ENCODE data around the gene LMF1.

Gene LMF1

GRCh38 chr16:918068-918467 is 52.7 kb downstream of the LMF1 start:
- Histone ChIP-seq H3K4me3 (ENCODE audit: severe bottlenecking) (no peak overlapping the region), H3K4me1 (ENCODE audit: insufficient read depth, poor library complexity, severe bottlenecking) (no peaks in the 10 kb centered on the region), H3K27ac (ENCODE audit: poor library complexity, severe bottlenecking) (no peak overlapping the region), H3K27me3 (ENCODE audit: insufficient read depth, poor library complexity, severe bottlenecking) (no peaks in the 10 kb centered on the region), H3K36me3 (ENCODE audit: low read depth) (no peaks in the 10 kb centered on the region), H3K9me3 (ENCODE audit: severe bottlenecking) (no peaks in the 10 kb centered on the region)
- ATAC-seq (ENCODE audit: low read depth) (no peak), DNase-seq (ENCODE audit: low spot score) (no peak)
- TF ChIP-seq CTCF (IDR thresholded peaks at IDR 0.05; ENCODE audit: poor library complexity, severe bottlenecking), result no peak

DNA sequence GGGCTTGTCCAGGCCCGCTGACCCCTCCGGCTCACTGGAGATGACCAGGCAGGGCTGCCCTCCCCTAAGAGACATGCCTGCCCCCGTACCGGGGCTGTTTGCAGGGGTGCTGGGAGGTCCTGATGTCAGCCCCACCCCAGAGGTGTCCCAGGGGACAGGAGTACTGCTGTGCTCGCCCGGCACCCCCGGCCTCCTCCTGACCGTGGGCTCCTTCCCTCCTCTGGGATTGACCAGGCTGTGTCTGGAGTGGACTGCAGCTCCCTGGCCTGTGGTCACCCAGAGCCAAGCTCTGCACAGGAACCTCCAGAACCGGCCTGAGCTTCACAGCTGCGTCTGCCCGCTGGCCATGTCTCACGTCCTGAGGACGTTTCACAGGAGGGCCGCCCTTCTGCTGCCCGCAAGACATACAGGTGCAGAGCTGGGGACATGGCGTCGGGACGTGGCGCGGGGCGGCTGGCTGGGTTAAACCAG is 53.2 kb downstream of the LMF1 start:
- H3K27ac ChIP-seq (ENCODE audit: poor library complexity, severe bottlenecking), result no peak overlapping the region
- no peak overlapping the region for H3K4me3 ChIP-seq (ENCODE audit: severe bottlenecking)
- no peaks in the 10 kb centered on the region for H3K9me3 ChIP-seq (ENCODE audit: severe bottlenecking)
- H3K36me3 ChIP-seq (ENCODE audit: low read depth), result no peaks in the 10 kb centered on the region
- no peaks in the 10 kb centered on the region for H3K4me1 ChIP-seq (ENCODE audit: insufficient read depth, poor library complexity, severe bottlenecking)
- no peak for TF ChIP-seq CTCF (IDR thresholded peaks at IDR 0.05; ENCODE audit: poor library complexity, severe bottlenecking)
- no peak for DNase-seq (ENCODE audit: low spot score)
- no peak for ATAC-seq (ENCODE audit: low read depth)
- H3K27me3 ChIP-seq (ENCODE audit: insufficient read depth, poor library complexity, severe bottlenecking), result no peaks in the 10 kb centered on the region

DNA sequence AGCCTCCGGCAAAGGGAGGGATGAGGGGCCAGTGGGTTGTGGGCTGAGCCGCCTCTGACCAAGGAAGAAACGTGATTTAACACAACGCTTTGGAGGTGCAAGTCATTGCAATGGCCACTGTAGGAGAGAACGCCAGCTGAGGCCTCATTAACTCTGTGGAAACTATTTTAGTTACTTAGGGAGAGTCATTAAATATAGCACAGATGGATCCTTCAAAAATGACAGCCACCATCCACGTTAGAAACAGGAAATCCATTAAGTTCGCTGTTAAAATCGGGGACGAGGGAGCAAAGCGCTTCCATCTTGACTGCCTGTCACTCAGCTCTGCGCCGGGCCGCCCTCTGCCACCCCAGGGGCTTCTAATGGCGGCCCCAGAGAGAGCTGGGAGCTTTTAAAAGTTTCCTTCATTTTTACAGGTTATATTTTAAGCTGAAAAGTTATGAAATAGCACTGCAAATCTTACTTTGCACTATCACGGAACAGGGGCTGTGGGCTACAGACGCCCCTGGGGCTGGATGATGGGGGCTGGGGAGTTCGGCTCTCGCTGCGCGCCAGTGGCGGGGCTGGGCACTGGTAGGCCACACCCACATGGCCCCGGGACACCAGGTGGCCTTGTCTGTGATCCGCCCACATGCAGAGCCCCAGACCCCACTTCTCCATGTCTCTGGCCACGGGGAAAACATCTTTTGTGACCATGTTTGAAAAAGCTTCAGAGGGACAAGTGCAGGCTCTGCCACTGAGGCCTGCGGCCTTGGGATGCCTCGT is 54.6 kb downstream of the LMF1 start:
- no peak for DNase-seq (ENCODE audit: low spot score)
- no peak for TF ChIP-seq CTCF (IDR thresholded peaks at IDR 0.05; ENCODE audit: poor library complexity, severe bottlenecking)
- ATAC-seq (ENCODE audit: low read depth), result no peak
- no peaks in the 10 kb centered on the region for H3K27me3 ChIP-seq (ENCODE audit: insufficient read depth, poor library complexity, severe bottlenecking)
- H3K36me3 ChIP-seq (ENCODE audit: low read depth), result no peaks in the 10 kb centered on the region
- no peak overlapping the region for H3K4me3 ChIP-seq (ENCODE audit: severe bottlenecking)
- no peaks in the 10 kb centered on the region for H3K4me1 ChIP-seq (ENCODE audit: insufficient read depth, poor library complexity, severe bottlenecking)
- no peaks in the 10 kb centered on the region for H3K9me3 ChIP-seq (ENCODE audit: severe bottlenecking)
- no peak overlapping the region for H3K27ac ChIP-seq (ENCODE audit: poor library complexity, severe bottlenecking)

DNA sequence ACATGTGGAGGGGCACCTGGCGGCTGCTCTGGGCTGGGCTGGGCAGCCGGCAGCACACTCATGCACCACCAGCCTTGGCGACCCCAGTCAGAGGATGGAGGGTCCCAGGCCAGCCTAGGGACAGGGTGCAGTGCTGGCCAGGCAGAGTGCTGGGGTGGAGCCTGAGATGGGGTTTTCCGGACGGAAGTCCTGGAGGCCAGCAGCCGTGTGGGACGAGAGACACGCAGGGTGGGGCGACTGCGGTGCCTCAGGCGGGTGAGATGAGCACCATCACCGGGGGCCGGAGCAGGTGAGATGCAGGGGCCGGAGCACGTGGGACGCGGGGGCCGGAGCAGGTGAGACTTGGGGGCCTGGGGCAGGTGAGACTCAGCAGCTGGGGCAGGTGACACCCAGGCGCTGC is 55.2 kb downstream of the LMF1 start:
- TF ChIP-seq CTCF (IDR thresholded peaks at IDR 0.05; ENCODE audit: poor library complexity, severe bottlenecking), result no peak
- DNase-seq (ENCODE audit: low spot score), result peak; percentile 62
- Histone ChIP-seq H3K27me3 (ENCODE audit: insufficient read depth, poor library complexity, severe bottlenecking) (no peaks in the 10 kb centered on the region), H3K4me3 (ENCODE audit: severe bottlenecking) (no peak overlapping the region), H3K36me3 (ENCODE audit: low read depth) (no peaks in the 10 kb centered on the region), H3K4me1 (ENCODE audit: insufficient read depth, poor library complexity, severe bottlenecking) (no peaks in the 10 kb centered on the region), H3K27ac (ENCODE audit: poor library complexity, severe bottlenecking) (no peak overlapping the region), H3K9me3 (ENCODE audit: severe bottlenecking) (no peaks in the 10 kb centered on the region)
- no peak for ATAC-seq (ENCODE audit: low read depth)

DNA sequence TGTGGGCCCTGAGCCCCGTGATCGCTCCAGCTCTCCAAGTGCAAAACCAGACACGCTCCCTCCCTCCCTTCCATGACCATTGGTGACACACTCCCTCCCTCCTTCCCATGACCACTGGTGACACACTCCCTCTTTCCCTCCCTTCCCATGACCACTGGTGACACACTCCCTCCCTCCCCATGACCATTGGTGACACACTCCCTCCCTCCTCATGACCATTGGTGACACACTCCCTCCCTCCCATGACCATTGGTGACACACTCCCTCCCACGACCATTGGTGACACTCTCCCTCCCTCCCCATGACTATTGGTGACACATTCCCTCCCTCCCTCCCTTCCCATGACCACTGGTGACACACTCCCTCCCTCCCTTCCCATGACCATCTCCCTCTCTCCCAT is 56.3 kb downstream of the LMF1 start:
- Histone ChIP-seq H3K9me3 (ENCODE audit: severe bottlenecking) (no peaks in the 10 kb centered on the region), H3K36me3 (ENCODE audit: low read depth) (no peaks in the 10 kb centered on the region), H3K4me3 (ENCODE audit: severe bottlenecking) (no peak overlapping the region), H3K4me1 (ENCODE audit: insufficient read depth, poor library complexity, severe bottlenecking) (no peaks in the 10 kb centered on the region), H3K27me3 (ENCODE audit: insufficient read depth, poor library complexity, severe bottlenecking) (no peaks in the 10 kb centered on the region), H3K27ac (ENCODE audit: poor library complexity, severe bottlenecking) (no peak overlapping the region)
- DNase-seq (ENCODE audit: low spot score) (no peak), ATAC-seq (ENCODE audit: low read depth) (no peak)
- TF ChIP-seq CTCF (IDR thresholded peaks at IDR 0.05; ENCODE audit: poor library complexity, severe bottlenecking), result no peak

All from RWPE2 (cell line).